Ishikawa (cell line): Measurements from ENCODE around the gene FOSL1.

Experiments used
- CEBPB ChIP-seq: IDR thresholded peaks from 2 replicates; pipeline ENCODE4 v1.6.1; 2012
- CREB1 ChIP-seq: IDR thresholded peaks from 2 replicates; pipeline ENCODE4 v1.6.1; 2012; ENCODE audit warnings: low read depth
- EGR1 ChIP-seq: IDR thresholded peaks from 2 replicates; pipeline ENCODE4 v1.6.1; 2012
- EP300 ChIP-seq: IDR thresholded peaks from 2 replicates; pipeline ENCODE4 v1.6.1; 2012; ENCODE audit warnings: borderline replicate concordance
- FOXM1 ChIP-seq: IDR thresholded peaks from 2 replicates; pipeline ENCODE4 v1.6.1; 2012; ENCODE audit warnings: low read depth, borderline replicate concordance
- NFIC ChIP-seq: IDR thresholded peaks from 2 replicates; pipeline ENCODE4 v1.6.1; 2012
- RAD21 ChIP-seq: IDR thresholded peaks from 2 replicates; pipeline ENCODE4 v1.6.1; 2012; ENCODE audit warnings: low read depth
- TAF1 ChIP-seq: IDR thresholded peaks from 2 replicates; pipeline ENCODE4 v1.6.1; 2012; ENCODE audit warnings: low read depth, mild to moderate bottlenecking
- TCF12 ChIP-seq: IDR thresholded peaks from 2 replicates; pipeline ENCODE4 v1.6.1; 2012; ENCODE audit warnings: low read depth
- TEAD4 ChIP-seq: IDR thresholded peaks from 2 replicates; pipeline ENCODE4 v1.6.1; 2012
- YY1 ChIP-seq: IDR thresholded peaks from 2 replicates; pipeline ENCODE4 v1.6.1; 2012; ENCODE audit warnings: low read depth
- ZBTB7A ChIP-seq: IDR thresholded peaks from 2 replicates; pipeline ENCODE4 v1.6.1; 2012; ENCODE audit warnings: low read depth
- TF ChIP-seq, protein P1 (sequence below): IDR thresholded peaks from 2 replicates; pipeline ENCODE4 v1.6.1; 2012; ENCODE audit warnings: low read depth, mild to moderate bottlenecking
- TF ChIP-seq, protein P2 (sequence below): IDR thresholded peaks from 2 replicates; pipeline ENCODE4 v1.6.1; 2012
- TF ChIP-seq, protein P3 (sequence below): IDR thresholded peaks from 2 replicates; pipeline ENCODE4 v1.6.1; 2012

The FOSL1 gene

DNA sequence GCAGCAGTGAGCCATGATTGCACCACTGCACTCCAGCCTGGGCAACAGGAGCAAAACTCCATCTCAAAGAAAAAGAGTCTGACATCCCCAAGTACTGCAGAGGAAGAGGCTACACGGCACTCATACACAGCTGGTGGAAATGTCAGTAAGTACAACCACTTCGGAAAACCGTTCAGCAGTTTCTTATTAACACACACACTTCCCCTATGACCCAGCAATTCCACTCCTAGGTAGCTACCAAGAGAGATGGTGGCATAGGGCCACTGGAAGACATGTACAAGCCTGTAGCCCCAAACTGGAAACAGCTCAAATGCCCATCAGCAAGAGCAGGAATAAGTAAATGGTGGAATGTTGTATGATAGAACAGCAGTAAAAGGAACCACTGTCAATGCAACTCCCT, 22.4 kb upstream of the FOSL1 start:
- TF ChIP-seq ZBTB7A, result no peak
- no peak for TF ChIP-seq TCF12
- TF ChIP-seq RAD21, result no peak
- TF ChIP-seq, protein P1, sequence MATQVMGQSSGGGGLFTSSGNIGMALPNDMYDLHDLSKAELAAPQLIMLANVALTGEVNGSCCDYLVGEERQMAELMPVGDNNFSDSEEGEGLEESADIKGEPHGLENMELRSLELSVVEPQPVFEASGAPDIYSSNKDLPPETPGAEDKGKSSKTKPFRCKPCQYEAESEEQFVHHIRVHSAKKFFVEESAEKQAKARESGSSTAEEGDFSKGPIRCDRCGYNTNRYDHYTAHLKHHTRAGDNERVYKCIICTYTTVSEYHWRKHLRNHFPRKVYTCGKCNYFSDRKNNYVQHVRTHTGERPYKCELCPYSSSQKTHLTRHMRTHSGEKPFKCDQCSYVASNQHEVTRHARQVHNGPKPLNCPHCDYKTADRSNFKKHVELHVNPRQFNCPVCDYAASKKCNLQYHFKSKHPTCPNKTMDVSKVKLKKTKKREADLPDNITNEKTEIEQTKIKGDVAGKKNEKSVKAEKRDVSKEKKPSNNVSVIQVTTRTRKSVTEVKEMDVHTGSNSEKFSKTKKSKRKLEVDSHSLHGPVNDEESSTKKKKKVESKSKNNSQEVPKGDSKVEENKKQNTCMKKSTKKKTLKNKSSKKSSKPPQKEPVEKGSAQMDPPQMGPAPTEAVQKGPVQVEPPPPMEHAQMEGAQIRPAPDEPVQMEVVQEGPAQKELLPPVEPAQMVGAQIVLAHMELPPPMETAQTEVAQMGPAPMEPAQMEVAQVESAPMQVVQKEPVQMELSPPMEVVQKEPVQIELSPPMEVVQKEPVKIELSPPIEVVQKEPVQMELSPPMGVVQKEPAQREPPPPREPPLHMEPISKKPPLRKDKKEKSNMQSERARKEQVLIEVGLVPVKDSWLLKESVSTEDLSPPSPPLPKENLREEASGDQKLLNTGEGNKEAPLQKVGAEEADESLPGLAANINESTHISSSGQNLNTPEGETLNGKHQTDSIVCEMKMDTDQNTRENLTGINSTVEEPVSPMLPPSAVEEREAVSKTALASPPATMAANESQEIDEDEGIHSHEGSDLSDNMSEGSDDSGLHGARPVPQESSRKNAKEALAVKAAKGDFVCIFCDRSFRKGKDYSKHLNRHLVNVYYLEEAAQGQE, result no peak
- no peak for TF ChIP-seq TEAD4
- TF ChIP-seq, protein P2, sequence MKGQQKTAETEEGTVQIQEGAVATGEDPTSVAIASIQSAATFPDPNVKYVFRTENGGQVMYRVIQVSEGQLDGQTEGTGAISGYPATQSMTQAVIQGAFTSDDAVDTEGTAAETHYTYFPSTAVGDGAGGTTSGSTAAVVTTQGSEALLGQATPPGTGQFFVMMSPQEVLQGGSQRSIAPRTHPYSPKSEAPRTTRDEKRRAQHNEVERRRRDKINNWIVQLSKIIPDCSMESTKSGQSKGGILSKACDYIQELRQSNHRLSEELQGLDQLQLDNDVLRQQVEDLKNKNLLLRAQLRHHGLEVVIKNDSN, result no peak
- TF ChIP-seq, protein P3, sequence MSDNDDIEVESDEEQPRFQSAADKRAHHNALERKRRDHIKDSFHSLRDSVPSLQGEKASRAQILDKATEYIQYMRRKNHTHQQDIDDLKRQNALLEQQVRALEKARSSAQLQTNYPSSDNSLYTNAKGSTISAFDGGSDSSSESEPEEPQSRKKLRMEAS, result no peak
- no peak for TF ChIP-seq TAF1
- TF ChIP-seq CEBPB, result no peak

DNA sequence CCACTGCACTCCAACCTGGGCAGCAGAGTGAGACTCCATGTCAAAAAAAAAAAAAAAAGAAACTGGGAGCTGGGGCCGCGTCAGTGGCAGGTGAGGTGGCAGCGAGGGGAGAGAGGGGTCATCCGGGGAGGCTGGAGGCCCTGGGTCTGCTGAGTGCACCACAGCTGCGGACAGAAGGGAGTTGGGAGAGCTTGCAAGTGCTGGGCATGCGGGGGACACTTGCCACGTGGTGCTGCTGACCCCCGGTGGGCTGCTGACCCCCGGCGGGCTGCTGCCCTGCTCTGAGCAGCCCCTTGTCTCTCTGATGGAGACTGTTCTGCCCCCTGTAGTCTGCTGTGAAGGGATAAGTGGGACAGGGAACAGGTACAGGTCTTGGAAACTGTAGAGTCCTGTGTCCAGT, 21.7 kb upstream of the FOSL1 start:
- TF ChIP-seq, protein P1, result no peak
- TF ChIP-seq TEAD4, result no peak
- TF ChIP-seq, protein P2, result no peak
- TF ChIP-seq TCF12, result no peak
- TF ChIP-seq EGR1, result no peak
- TF ChIP-seq EP300, result no peak
- no peak for TF ChIP-seq CEBPB
- TF ChIP-seq FOXM1, result no peak
- no peak for TF ChIP-seq TAF1
- TF ChIP-seq, protein P3, result no peak
- no peak for TF ChIP-seq YY1

DNA sequence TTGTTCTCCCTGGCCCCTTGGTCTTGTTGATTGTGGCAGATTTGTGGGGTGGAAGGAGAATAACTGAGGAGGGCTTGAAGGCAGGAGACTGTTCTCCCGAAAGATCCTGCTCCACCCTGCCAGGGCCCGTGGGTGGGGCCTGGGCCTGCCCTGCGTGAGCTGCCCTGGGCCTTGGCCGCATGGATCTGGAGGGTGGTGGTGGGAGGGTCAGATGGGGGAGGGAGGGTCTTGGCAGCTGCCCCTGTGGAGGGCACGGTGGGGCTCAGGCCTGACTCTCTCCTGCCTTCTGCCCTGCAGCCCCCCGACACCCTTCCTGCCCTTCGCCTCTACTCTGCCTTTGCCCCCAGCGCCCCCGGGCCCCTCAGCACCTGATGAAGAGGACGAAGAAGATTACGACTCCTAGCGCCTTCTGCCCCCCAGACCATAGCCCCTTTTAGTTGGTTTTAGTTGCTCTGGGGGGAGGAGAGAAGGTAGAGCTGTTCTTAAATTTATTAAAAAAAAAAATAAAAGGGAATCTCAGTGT, 20.9 kb upstream of the FOSL1 start:
- TF ChIP-seq CREB1 (no peak), TAF1 (no peak), RAD21 (no peak), NFIC (no peak)
- TF ChIP-seq, protein P3, result no peak

DNA sequence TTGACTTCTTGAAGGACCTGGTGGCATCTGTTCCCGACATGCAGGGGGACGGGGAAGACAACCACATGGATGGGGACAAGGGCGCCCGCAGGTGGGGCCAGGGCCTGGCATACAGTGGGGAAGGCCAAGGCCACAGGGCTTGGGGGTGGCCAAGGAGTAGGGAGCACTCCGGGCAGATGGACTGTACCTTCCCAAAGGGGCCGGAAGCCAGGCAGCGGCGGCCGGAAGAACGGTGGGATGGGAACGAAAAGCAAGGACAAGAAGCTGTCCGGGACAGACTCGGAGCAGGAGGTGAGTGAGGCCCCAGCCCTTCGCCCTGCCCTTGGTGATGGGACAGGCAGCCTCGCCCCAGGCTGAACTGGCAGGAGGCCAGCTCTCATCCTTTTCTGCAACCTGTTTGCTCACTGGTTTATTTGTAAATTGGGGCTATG, 20.2 kb upstream of the FOSL1 start:
- no peak for TF ChIP-seq ZBTB7A
- TF ChIP-seq YY1, result no peak
- no peak for TF ChIP-seq CREB1
- TF ChIP-seq, protein P1, result no peak
- TF ChIP-seq CEBPB, result no peak
- no peak for TF ChIP-seq FOXM1
- TF ChIP-seq EGR1, result no peak
- TF ChIP-seq NFIC, result no peak
- TF ChIP-seq TAF1, result no peak
- TF ChIP-seq, protein P2, result no peak
- TF ChIP-seq EP300, result no peak
- no peak for TF ChIP-seq TEAD4
- no peak for TF ChIP-seq TCF12
- no peak for TF ChIP-seq RAD21
- TF ChIP-seq, protein P3, result no peak
